B cell (primary cell): Measurements from ENCODE around the gene TCN2. TPM values are rescaled to one million over a fixed set of nuclear protein-coding genes. Genes with fewer than 3 reads are reported as not detected.

Source experiments
- ATAC-seq: fragments of 200-7000 bp; cut with Tn5 transposase; one replicate; pipeline ENCODE4 v1.10.0; 2021; ENCODE audit warnings: low read depth, mild to moderate bottlenecking, moderate number of reproducible peaks, moderate library complexity
- CTCF ChIA-PET: fragments of 350-600 bp; sonication (Branson Sonifier 250); formaldehyde crosslinking; loops from one replicate; lab custom pipeline; 2021; ENCODE audit warnings: antibody characterized with exemption, inconsistent platforms; lab: Charles Lee
- POLR2A ChIA-PET: fragments of 350-600 bp; sonication (Branson Sonifier 250); formaldehyde crosslinking; loops from one replicate; lab custom pipeline; 2021; ENCODE audit warnings: antibody characterized with exemption; lab: Charles Lee
- DNase-seq: peaks from one replicate; pipeline ENCODE4 v3.0.0; 2013
- H2AFZ ChIP-seq: 2 replicates; pipeline ENCODE4 v1.6.1; 2012; ENCODE audit warnings: mild to moderate bottlenecking, low read depth, low read length; ENCODE audit not compliant: insufficient read depth, poor library complexity, severe bottlenecking
- H3K27ac ChIP-seq, 2 donors: 1 replicate in 1 of 2; 2 replicates in 1 of 2; pipeline ENCODE4 v1.5.1; 2012 to 2013; ENCODE audit warnings: low read length in 2 of 2, mild to moderate bottlenecking in 2 of 2, moderate library complexity in 1 of 2
- H3K27me3 ChIP-seq, 4 experiments: fragments of 200-600 bp in 1 of 4; sonication (generic) in 1 of 4; replicated peaks in 1 of 4; 1 replicate in 2 of 4; 2 replicates in 2 of 4; pipeline versions ENCODE4 v1.6.1 to v1.7.0; 2013 to 2016; ENCODE audit warnings: low read length in 3 of 4, mild to moderate bottlenecking in 2 of 4, mixed read lengths in 1 of 4, moderate library complexity in 1 of 4; ENCODE audit not compliant: insufficient read depth in 4 of 4, control insufficient read depth in 3 of 4; ENCODE audit errors: control extremely low read depth in 1 of 4
- H3K36me3 ChIP-seq, 2 experiments: replicated peaks in 1 of 2; 1 replicate in 1 of 2; 2 replicates in 1 of 2; pipeline versions ENCODE4 v1.6.1 to v1.7.1; 2013; ENCODE audit warnings: low read length in 1 of 2; ENCODE audit not compliant: insufficient read depth in 2 of 2, control insufficient read depth in 1 of 2; ENCODE audit errors: control extremely low read depth in 1 of 2, extremely low read depth in 1 of 2
- H3K4me1 ChIP-seq, 2 donors: fragments of 200-600 bp in 1 of 2; sonication (generic) in 1 of 2; 1 replicate in 1 of 2; 2 replicates in 1 of 2; pipeline versions ENCODE4 v1.5.1 to v1.6.1; 2013 to 2017; ENCODE audit warnings: low read length in 2 of 2; ENCODE audit not compliant: control insufficient read depth in 2 of 2, insufficient read depth in 2 of 2
- H3K4me2 ChIP-seq: replicated peaks from 2 replicates; pipeline ENCODE3; 2012; ENCODE audit warnings: mild to moderate bottlenecking, low read depth, low read length; ENCODE audit not compliant: poor library complexity, severe bottlenecking
- H3K4me3 ChIP-seq, 5 experiments: fragments of 200-600 bp in 1 of 5; sonication (generic) in 1 of 5; 1 replicate in 3 of 5; 2 replicates in 2 of 5; pipeline versions ENCODE4 v1.5.1 to v1.7.0; 2011 to 2016; ENCODE audit warnings: low read length in 4 of 5, mild to moderate bottlenecking in 4 of 5, low read depth in 2 of 5, control low read depth in 1 of 5, moderate library complexity in 1 of 5; ENCODE audit not compliant: insufficient read depth in 1 of 5; ENCODE audit errors: control extremely low read depth in 1 of 5, extremely low read depth in 1 of 5
- H3K79me2 ChIP-seq: fragments of 200-600 bp; sonication (generic); one replicate; pipeline ENCODE4 v1.6.0; 2016; ENCODE audit warnings: low read length; ENCODE audit not compliant: control insufficient read depth, insufficient read depth
- H3K9ac ChIP-seq: fragments of 200-600 bp; sonication (generic); 2 replicates; pipeline ENCODE4 v1.6.1; 2017; ENCODE audit warnings: mild to moderate bottlenecking, low read length, moderate library complexity
- H3K9me3 ChIP-seq, 3 donors: one replicate each; pipeline versions ENCODE4 v1.6.1 to v1.7.1; 2013; ENCODE audit warnings: low read length in 2 of 3; ENCODE audit not compliant: control insufficient read depth in 2 of 3, insufficient read depth in 1 of 3; ENCODE audit errors: control extremely low read depth in 1 of 3
- H4K20me1 ChIP-seq: 2 replicates; pipeline ENCODE4 v1.6.0; 2012; ENCODE audit warnings: mild to moderate bottlenecking, low read length; ENCODE audit not compliant: insufficient read depth, control insufficient read depth, poor library complexity, severe bottlenecking
- H3K27ac Mint-ChIP-seq: one replicate; pipeline ENCODE4 v1.8.0; 2021; ENCODE audit warnings: mixed read lengths
- H3K27me3 Mint-ChIP-seq: one replicate; pipeline ENCODE4 v1.8.0; 2021; ENCODE audit warnings: mixed read lengths
- H3K4me1 Mint-ChIP-seq: one replicate; pipeline ENCODE4 v1.8.0; 2021; ENCODE audit warnings: mixed read lengths
- H3K4me3 Mint-ChIP-seq: one replicate; pipeline ENCODE4 v1.8.0; 2021; ENCODE audit warnings: mixed read lengths
- H3K9me3 Mint-ChIP-seq: one replicate; pipeline ENCODE4 v1.8.0; 2022; ENCODE audit warnings: mixed read lengths; ENCODE audit not compliant: insufficient read depth
- CTCF ChIP-seq: fragments of 200-600 bp; IDR thresholded peaks from one replicate; pipeline ENCODE4 v1.8.0; 2022; ENCODE audit warnings: antibody characterized with exemption, mild to moderate bottlenecking
- EZH2 ChIP-seq: IDR thresholded peaks from 2 replicates; pipeline ENCODE4 v1.6.1; 2012; ENCODE audit warnings: borderline replicate concordance, low read depth, mild to moderate bottlenecking, moderate library complexity, low read length; ENCODE audit not compliant: insufficient read depth, poor library complexity, severe bottlenecking
- WGBS: methylation state at CpG from one replicate; pipeline ENCODE4 v1.1.5; 2013; ENCODE audit warnings: missing lambda C conversion rate; ENCODE audit not compliant: insufficient coverage; 5-methylcytosine and 5-hydroxymethylcytosine counted together
- intact Hi-C: fragments of 100-400 bp; cut with micrococcal nuclease; formaldehyde crosslinking; loops from one replicate; pipeline ENCODE4 v1.10.0; 2022
- polyA plus RNA-seq: library from polyadenylated mRNA; depleted of rRNA; stranded (reverse); fragments of >200 nt; gene quantifications from 2 replicates; pipeline ENCODE4 v1.2.3, GENCODE V29; 2012
- total RNA-seq, 2 donors: library from RNA; stranded (reverse); fragments of 120-200 nt in 1 of 2; gene quantifications; 1 replicate in 1 of 2; 2 replicates in 1 of 2; pipeline versions ENCODE4 v1.2.3 to v1.2.4, GENCODE V29; 2013 to 2022

TCN2 gene
- total and polyA plus RNA-seq, 2 donors (not counting 1 experiment from before 2014, with no cell fraction given), result 0.37 to 0.40 TPM

GRCh38 chr22:30573594-30574094 lies 33.3 kb upstream of the TCN2 start:
- TF ChIP-seq CTCF, result no peak
- TF ChIP-seq EZH2, result no peak
- Histone ChIP-seq H3K27ac (no peak overlapping the region), H3K36me3 (peaks cover 0 to 29% of the 10 kb centered on the region in 2 experiments), H3K4me2 (no peak overlapping the region), H3K4me3 (no peak overlapping the region), H2AFZ (no peak overlapping the region), H3K79me2 (no peaks in the 10 kb centered on the region), H3K4me1 (no peaks in the 10 kb centered on the region), H3K27me3 (no peaks in the 10 kb centered on the region), H3K9me3 (no peaks in the 10 kb centered on the region), H3K9ac (no peak overlapping the region), H4K20me1 (no peaks in the 10 kb centered on the region)
- POLR2A ChIA-PET, result no interaction called here
- H3K27me3 Mint-ChIP-seq, result no peaks in the 10 kb centered on the region
- WGBS, result 75% methylated on average over 6 of the region's 7 CpGs
- ATAC-seq, result no peak
- intact Hi-C loops, result no loop called here
- H3K9me3 Mint-ChIP-seq, result no peaks in the 10 kb centered on the region
- peaks cover 6% of the 10 kb centered on the region for H3K4me1 Mint-ChIP-seq
- CTCF ChIA-PET, result no interaction called here
- H3K4me3 Mint-ChIP-seq, result no peak overlapping the region
- no peak for DNase-seq
- H3K27ac Mint-ChIP-seq, result no peak overlapping the region

- Histone ChIP-seq H3K36me3 (peaks cover 0 to 36% of the 10 kb centered on the region in 2 experiments), H3K27ac (no peak within 1 kb of the TSS), H3K9ac (no peak within 1 kb of the TSS), H3K4me3 (no peak within 1 kb of the TSS), H3K9me3 (no peaks in the 10 kb centered on the region), H2AFZ (no peak within 1 kb of the TSS), H4K20me1 (no peaks in the 10 kb centered on the region), H3K27me3 (no peaks in the 10 kb centered on the region), H3K4me1 (no peaks in the 10 kb centered on the region), H3K4me2 (no peak within 1 kb of the TSS), H3K79me2 (no peaks in the 10 kb centered on the region)
- H3K4me1 Mint-ChIP-seq, result peaks cover 6% of the 10 kb centered on the region
- intact Hi-C loops, result no loop called here
- ChIA-PET CTCF (no interaction called here), POLR2A (no interaction called here)
- H3K27me3 Mint-ChIP-seq, result no peaks in the 10 kb centered on the region
- H3K9me3 Mint-ChIP-seq, result no peaks in the 10 kb centered on the region
- no peak within 1 kb of the TSS for H3K27ac Mint-ChIP-seq
- DNase-seq, result no peak
- 26% methylated on average over 62 of the region's 75 CpGs for WGBS
- TF ChIP-seq EZH2 (no peak), CTCF (no peak)
- ATAC-seq, result no peak
- H3K4me3 Mint-ChIP-seq, result no peak within 1 kb of the TSS
Measured at GRCh38 chr22:30574095-30574981, 32.6 kb upstream of the TCN2 start, which contains the start of gene GAL3ST1. Gene GAL3ST1, minus strand, starts transcription at chr22:30574665. Its CDS starts 17,273 bp downstream, at chr22:30557392.
